H9 (cell line): ENCODE data around the gene BEND5. TPM values are rescaled to one million over a fixed set of nuclear protein-coding genes. Genes with fewer than 3 reads are reported as not detected.

ENCODE experiments used
- DNase-seq: peaks from one replicate; pipeline ENCODE4 v3.0.0-alpha.2; 2017
- H2AFZ ChIP-seq: one replicate; pipeline ENCODE4 v1.6.1; 2013; ENCODE audit warnings: mild to moderate bottlenecking, low read length, control low read depth, moderate library complexity
- H2AK5ac ChIP-seq: 2 replicates; pipeline ENCODE4 v1.6.1; 2013; ENCODE audit warnings: low read length, control low read depth, mixed read lengths; ENCODE audit not compliant: insufficient read length
- H2BK120ac ChIP-seq: one replicate; pipeline ENCODE4 v1.6.1; 2013; ENCODE audit warnings: low read depth, mild to moderate bottlenecking, low read length, control low read depth, inconsistent platforms; ENCODE audit not compliant: poor library complexity, severe bottlenecking
- H2BK12ac ChIP-seq: 2 replicates; pipeline ENCODE4 v1.6.1; 2013; ENCODE audit warnings: low read length, control low read depth, mixed read lengths, low read depth; ENCODE audit not compliant: insufficient read length
- H2BK15ac ChIP-seq: 2 replicates; pipeline ENCODE4 v1.6.1; 2013; ENCODE audit warnings: low read depth, low read length, control low read depth
- H2BK20ac ChIP-seq: one replicate; pipeline ENCODE4 v1.6.1; 2013; ENCODE audit warnings: low read depth, mild to moderate bottlenecking, low read length, control low read depth, inconsistent platforms; ENCODE audit not compliant: poor library complexity, severe bottlenecking
- H2BK5ac ChIP-seq: 2 replicates; pipeline ENCODE4 v1.6.1; 2013; ENCODE audit warnings: low read length, control low read depth, mixed read lengths; ENCODE audit not compliant: insufficient read length
- H3K14ac ChIP-seq: 2 replicates; pipeline ENCODE4 v1.6.1; 2013; ENCODE audit warnings: low read length, control low read depth; ENCODE audit not compliant: insufficient read depth
- H3K18ac ChIP-seq: 2 replicates; pipeline ENCODE4 v1.6.1; 2013; ENCODE audit warnings: low read depth, mild to moderate bottlenecking, mixed read lengths, low read length, control low read depth; ENCODE audit not compliant: insufficient read length
- H3K23ac ChIP-seq: 2 replicates; pipeline ENCODE4 v1.6.1; 2013; ENCODE audit warnings: low read length, control low read depth, mixed read lengths, low read depth; ENCODE audit not compliant: insufficient read length
- H3K23me2 ChIP-seq: 2 replicates; pipeline ENCODE4 v1.6.1; 2013; ENCODE audit warnings: low read depth, mild to moderate bottlenecking, mixed read lengths, low read length, control low read depth; ENCODE audit not compliant: insufficient read length, poor library complexity, severe bottlenecking
- H3K27ac ChIP-seq: 2 replicates; pipeline ENCODE4 v1.5.1; 2013; ENCODE audit warnings: low read length, control low read depth, mixed read lengths, low read depth; ENCODE audit not compliant: insufficient read length
- H3K27me3 ChIP-seq: 2 replicates; pipeline ENCODE4 v1.6.1; 2013; ENCODE audit warnings: low read length, control low read depth, inconsistent platforms; ENCODE audit not compliant: insufficient read depth
- H3K4ac ChIP-seq: 2 replicates; pipeline ENCODE4 v1.6.1; 2013; ENCODE audit warnings: low read depth, mild to moderate bottlenecking, control low read depth, inconsistent platforms, low read length, moderate library complexity
- H3K4me1 ChIP-seq: 2 replicates; pipeline ENCODE4 v1.6.1; 2013; ENCODE audit warnings: low read length, control low read depth, inconsistent platforms; ENCODE audit not compliant: insufficient read depth
- H3K4me2 ChIP-seq: 2 replicates; pipeline ENCODE4 v1.6.1; 2013; ENCODE audit warnings: low read length, control low read depth, mixed read lengths; ENCODE audit not compliant: insufficient read length, insufficient read depth
- H3K56ac ChIP-seq: 2 replicates; pipeline ENCODE4 v1.6.1; 2013; ENCODE audit warnings: low read depth, mild to moderate bottlenecking, mixed read lengths, low read length, control low read depth; ENCODE audit not compliant: insufficient read length
- H3K79me1 ChIP-seq: 2 replicates; pipeline ENCODE4 v1.6.1; 2013; ENCODE audit warnings: low read depth, mild to moderate bottlenecking, moderate library complexity, low read length, control low read depth, inconsistent platforms; ENCODE audit not compliant: insufficient read depth, poor library complexity, severe bottlenecking
- H3K79me2 ChIP-seq: 2 replicates; pipeline ENCODE4 v1.6.1; 2013; ENCODE audit warnings: low read length, control low read depth, inconsistent platforms; ENCODE audit not compliant: insufficient read depth
- H3K9ac ChIP-seq: 2 replicates; pipeline ENCODE4 v1.6.1; 2013; ENCODE audit warnings: low read length, control low read depth, mixed read lengths; ENCODE audit not compliant: insufficient read length; ENCODE audit errors: extremely low read depth
- H3K9me3 ChIP-seq: one replicate; pipeline ENCODE4 v1.6.1; 2013; ENCODE audit warnings: low read depth, low read length, inconsistent platforms; ENCODE audit not compliant: control insufficient read depth
- H3T11ph ChIP-seq: one replicate; pipeline ENCODE4 v1.6.1; 2013; ENCODE audit warnings: mild to moderate bottlenecking, low read length, control low read depth, inconsistent platforms
- H4K20me1 ChIP-seq: one replicate; pipeline ENCODE4 v1.6.1; 2013; ENCODE audit not compliant: control insufficient read depth, insufficient read length, insufficient read depth
- H4K5ac ChIP-seq: 2 replicates; pipeline ENCODE4 v1.6.1; 2013; ENCODE audit warnings: low read depth, mild to moderate bottlenecking, mixed read lengths, low read length, control low read depth; ENCODE audit not compliant: insufficient read length
- H4K8ac ChIP-seq: replicated peaks from 2 replicates; pipeline ENCODE4 v1.6.1; 2013; ENCODE audit warnings: low read length, control low read depth, mixed read lengths, low read depth; ENCODE audit not compliant: insufficient read length
- H4K91ac ChIP-seq: 2 replicates; pipeline ENCODE4 v1.6.1; 2013; ENCODE audit warnings: low read depth, mild to moderate bottlenecking, moderate library complexity, mixed read lengths, low read length, control low read depth; ENCODE audit not compliant: insufficient read length
- H3K27ac Mint-ChIP-seq, 3 experiments: 2 replicates in 2 of 3; 3 replicates in 1 of 3; pipeline ENCODE4 v1.8.0; 2020 to 2021; ENCODE audit warnings: mixed read lengths in 3 of 3, mild to moderate bottlenecking in 1 of 3, moderate library complexity in 1 of 3
- H3K27me3 Mint-ChIP-seq: 2 replicates; pipeline ENCODE4 v1.8.0; 2021; ENCODE audit warnings: low read depth, mild to moderate bottlenecking, moderate library complexity, mixed read lengths
- H3K36me3 Mint-ChIP-seq, 3 experiments: 2 replicates in 2 of 3; 3 replicates in 1 of 3; pipeline ENCODE4 v1.8.0; 2020 to 2021; ENCODE audit warnings: low read depth in 3 of 3, mixed read lengths in 3 of 3; ENCODE audit not compliant: insufficient read depth in 1 of 3
- H3K4me1 Mint-ChIP-seq, 2 experiments: 2 replicates each; pipeline ENCODE4 v1.8.0; 2020; ENCODE audit warnings: mixed read lengths in 2 of 2
- H3K4me3 Mint-ChIP-seq, 2 experiments: 2 replicates in 1 of 2; 3 replicates in 1 of 2; pipeline ENCODE4 v1.8.0; 2020 to 2021; ENCODE audit warnings: mild to moderate bottlenecking in 2 of 2, mixed read lengths in 2 of 2, moderate library complexity in 1 of 2
- H3K9me3 Mint-ChIP-seq, 2 experiments: 2 replicates in 1 of 2; 3 replicates in 1 of 2; pipeline ENCODE4 v1.8.0; 2020; ENCODE audit warnings: mild to moderate bottlenecking in 2 of 2, mixed read lengths in 2 of 2, moderate library complexity in 1 of 2
- WGBS: extraction: QIAGEN DNeasy Blood & Tissue Kit; methylation state at CpG from one replicate; pipeline ENCODE4 v1.1.7; 2013; ENCODE audit warnings: missing lambda C conversion rate, low lambda C conversion rate, mixed read lengths; ENCODE audit not compliant: insufficient read length; ENCODE audit errors: extremely low coverage; 5-methylcytosine and 5-hydroxymethylcytosine counted together
- total RNA-seq: library from RNA; stranded (reverse); gene quantifications from 2 replicates; pipeline ENCODE4 v1.2.1, GENCODE V29; 2021
- TF ChIP-seq, protein P1 (sequence below): fragments of 200-600 bp; sonication (generic); conservative IDR thresholded peaks from 3 replicates; pipeline ENCODE4 v1.8.0; 2021; ENCODE audit warnings: antibody characterized with exemption, mild to moderate bottlenecking

The BEND5 gene
- total RNA-seq, 1 experiment from 2014 or later: 4.8 TPM

- no peak overlapping the region for H3K4me2 ChIP-seq
- H3K23me2 ChIP-seq: no peaks in the 10 kb centered on the region
- no peak overlapping the region for H2BK5ac ChIP-seq
- no peaks in the 10 kb centered on the region for H4K20me1 ChIP-seq
- TF ChIP-seq, protein P1, sequence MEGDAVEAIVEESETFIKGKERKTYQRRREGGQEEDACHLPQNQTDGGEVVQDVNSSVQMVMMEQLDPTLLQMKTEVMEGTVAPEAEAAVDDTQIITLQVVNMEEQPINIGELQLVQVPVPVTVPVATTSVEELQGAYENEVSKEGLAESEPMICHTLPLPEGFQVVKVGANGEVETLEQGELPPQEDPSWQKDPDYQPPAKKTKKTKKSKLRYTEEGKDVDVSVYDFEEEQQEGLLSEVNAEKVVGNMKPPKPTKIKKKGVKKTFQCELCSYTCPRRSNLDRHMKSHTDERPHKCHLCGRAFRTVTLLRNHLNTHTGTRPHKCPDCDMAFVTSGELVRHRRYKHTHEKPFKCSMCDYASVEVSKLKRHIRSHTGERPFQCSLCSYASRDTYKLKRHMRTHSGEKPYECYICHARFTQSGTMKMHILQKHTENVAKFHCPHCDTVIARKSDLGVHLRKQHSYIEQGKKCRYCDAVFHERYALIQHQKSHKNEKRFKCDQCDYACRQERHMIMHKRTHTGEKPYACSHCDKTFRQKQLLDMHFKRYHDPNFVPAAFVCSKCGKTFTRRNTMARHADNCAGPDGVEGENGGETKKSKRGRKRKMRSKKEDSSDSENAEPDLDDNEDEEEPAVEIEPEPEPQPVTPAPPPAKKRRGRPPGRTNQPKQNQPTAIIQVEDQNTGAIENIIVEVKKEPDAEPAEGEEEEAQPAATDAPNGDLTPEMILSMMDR: no peak
- no peak overlapping the region for H3K14ac ChIP-seq
- Mint-ChIP-seq H3K4me1 (peaks cover 11 to 19% of the 10 kb centered on the region in 2 experiments), H3K27ac (0 out of 7 replicates have a peak overlapping the region, but pooled peaks of 1 of the 3 experiments have one; percentile 39), H3K27me3 (no peaks in the 10 kb centered on the region), H3K9me3 (no peaks in the 10 kb centered on the region), H3K36me3 (peaks cover 14 to 37% (median 24%) of the 10 kb centered on the region in 3 experiments; a peak in 6 of 7 replicates), H3K4me3 (no peak overlapping the region)
- H3T11ph ChIP-seq: no peak overlapping the region
- no peak for DNase-seq
- H3K4ac ChIP-seq: no peak overlapping the region
- H3K27me3 ChIP-seq: no peaks in the 10 kb centered on the region
- H3K9ac ChIP-seq: no peak overlapping the region
- H2BK12ac ChIP-seq: no peak overlapping the region
- no peaks in the 10 kb centered on the region for H3K79me1 ChIP-seq
- H2AK5ac ChIP-seq: no peak overlapping the region
- no peak overlapping the region for H3K18ac ChIP-seq
- H2BK120ac ChIP-seq: no peak overlapping the region
- no peaks in the 10 kb centered on the region; the same call in 1 of the 2 replicates for H3K4me1 ChIP-seq
- WGBS: no CpG with 5 or more reads among the region's 7 CpGs
- no peak overlapping the region for H4K8ac ChIP-seq
- no peak overlapping the region for H2AFZ ChIP-seq
- no peak overlapping the region for H4K91ac ChIP-seq
- H3K79me2 ChIP-seq: no peaks in the 10 kb centered on the region
- H3K27ac ChIP-seq: no peak overlapping the region
- H2BK20ac ChIP-seq: no peak overlapping the region
- no peaks in the 10 kb centered on the region for H3K9me3 ChIP-seq
- H3K56ac ChIP-seq: no peak overlapping the region
- no peak overlapping the region for H2BK15ac ChIP-seq
- no peak overlapping the region for H3K23ac ChIP-seq
- H4K5ac ChIP-seq: no peak overlapping the region
These were observed 14.7 kb downstream of the BEND5 start for GRCh38 chr1:48761986-48762385.
